GM23338 (cell line): Measurements from ENCODE around the gene COG7. TPM values are rescaled to one million over a fixed set of nuclear protein-coding genes. Genes with fewer than 3 reads are reported as not detected.

Experiments
- ATAC-seq: fragments of 200-7000 bp; cut with Tn5 transposase; 3 replicates; pipeline ENCODE4 v1.9.1; 2020
- DNase-seq: peaks from one replicate; pipeline ENCODE4 v3.0.0-alpha.2; 2015; ENCODE audit warnings: low spot score
- H2AFZ ChIP-seq: fragments of 200-600 bp; sonication (generic); 2 replicates; pipeline ENCODE4 v1.8.0; 2016; ENCODE audit warnings: antibody characterized with exemption, mild to moderate bottlenecking, moderate library complexity
- H3F3A ChIP-seq: fragments of 200-600 bp; sonication (generic); replicated peaks from 2 replicates; pipeline ENCODE4 v1.8.0; 2017; ENCODE audit warnings: antibody characterized with exemption, mixed run types, low read depth
- H3K27ac ChIP-seq: fragments of 200-600 bp; sonication (generic); 2 replicates; pipeline ENCODE4 v1.6.1; 2016; ENCODE audit warnings: low read depth
- H3K27me3 ChIP-seq: fragments of 200-600 bp; sonication (generic); 2 replicates; pipeline ENCODE4 v1.8.0; 2016; ENCODE audit warnings: mild to moderate bottlenecking, mixed run types, moderate library complexity; ENCODE audit not compliant: insufficient read depth
- H3K36me3 ChIP-seq: fragments of 200-600 bp; sonication (generic); 2 replicates; pipeline ENCODE4 v1.8.0; 2016; ENCODE audit warnings: mild to moderate bottlenecking; ENCODE audit not compliant: insufficient read depth
- H3K4me1 ChIP-seq: fragments of 200-600 bp; sonication (generic); 2 replicates; pipeline ENCODE4 v1.8.0; 2016; ENCODE audit warnings: mild to moderate bottlenecking, moderate library complexity; ENCODE audit not compliant: insufficient read depth
- H3K4me2 ChIP-seq: fragments of 200-600 bp; sonication (generic); 2 replicates; pipeline ENCODE4 v1.7.1; 2017; ENCODE audit warnings: mixed run types
- H3K4me3 ChIP-seq: fragments of 200-600 bp; sonication (generic); 2 replicates; pipeline ENCODE4 v1.6.1; 2016; ENCODE audit warnings: mixed run types
- H3K79me2 ChIP-seq: fragments of 200-600 bp; sonication (generic); replicated peaks from 2 replicates; pipeline ENCODE4 v1.8.0; 2017; ENCODE audit warnings: mild to moderate bottlenecking; ENCODE audit not compliant: insufficient read depth
- H3K9me2 ChIP-seq: fragments of 200-600 bp; sonication (generic); 2 replicates; pipeline ENCODE4 v1.8.0; 2017; ENCODE audit not compliant: insufficient read depth
- H4K20me1 ChIP-seq: fragments of 200-600 bp; sonication (generic); replicated peaks from 2 replicates; pipeline ENCODE4 v1.8.0; 2017; ENCODE audit warnings: mild to moderate bottlenecking; ENCODE audit not compliant: insufficient read depth
- H3K27ac Mint-ChIP-seq: 2 replicates; pipeline ENCODE4 v1.8.0; 2020; ENCODE audit warnings: inconsistent platforms, mild to moderate bottlenecking, moderate library complexity, mixed read lengths
- H3K27me3 Mint-ChIP-seq: 3 replicates; pipeline ENCODE4 v1.8.0; 2022; ENCODE audit warnings: low read depth, mild to moderate bottlenecking, moderate library complexity, mixed read lengths, inconsistent platforms; ENCODE audit not compliant: insufficient read depth, poor library complexity
- H3K36me3 Mint-ChIP-seq: 3 replicates; pipeline ENCODE4 v1.8.0; 2021; ENCODE audit warnings: low read depth, mild to moderate bottlenecking, inconsistent platforms, moderate library complexity, mixed read lengths
- H3K4me1 Mint-ChIP-seq: 3 replicates; pipeline ENCODE4 v1.8.0; 2020; ENCODE audit warnings: mild to moderate bottlenecking, inconsistent platforms, mixed read lengths
- H3K4me3 Mint-ChIP-seq: 3 replicates; pipeline ENCODE4 v1.8.0; 2021; ENCODE audit warnings: moderate library complexity, mild to moderate bottlenecking, inconsistent platforms, mixed read lengths
- H3K9me3 Mint-ChIP-seq: 3 replicates; pipeline ENCODE4 v1.8.0; 2020; ENCODE audit warnings: moderate library complexity, mild to moderate bottlenecking, inconsistent platforms, mixed read lengths
- EZH2phosphoT487 ChIP-seq: fragments of 200-600 bp; sonication (generic); IDR thresholded peaks from one replicate; pipeline ENCODE4 v1.8.1; 2018; ENCODE audit warnings: antibody characterized with exemption; ENCODE audit not compliant: unreplicated experiment
- JUNB ChIP-seq: IDR thresholded peaks from one replicate; pipeline ENCODE4 v1.6.1; 2016; ENCODE audit warnings: antibody characterized with exemption; ENCODE audit not compliant: unreplicated experiment
- NANOG ChIP-seq: IDR thresholded peaks from 2 replicates; pipeline ENCODE4 v1.6.1; 2016; ENCODE audit warnings: antibody characterized with exemption, borderline replicate concordance
- POLR2AphosphoS5 ChIP-seq: IDR thresholded peaks from 2 replicates; pipeline ENCODE4 v1.6.1; 2016; ENCODE audit warnings: antibody characterized with exemption, low read depth
- ZNF114 ChIP-seq: fragments of 250-450 bp; sonication (Bioruptor Pico); IDR thresholded peaks from 2 replicates; pipeline ENCODE4 v1.5.0; 2020; ENCODE audit warnings: mild to moderate bottlenecking, moderate library complexity
- ZNF331 ChIP-seq: fragments of 250-450 bp; sonication (Bioruptor Pico); IDR thresholded peaks from 2 replicates; pipeline ENCODE4 v1.5.0; 2020; ENCODE audit warnings: low read depth, mild to moderate bottlenecking, moderate library complexity
- ZNF462 ChIP-seq: fragments of 250-450 bp; sonication (Bioruptor Pico); IDR thresholded peaks from 2 replicates; pipeline ENCODE4 v1.5.0; 2020; ENCODE audit warnings: mild to moderate bottlenecking, moderate library complexity
- polyA plus RNA-seq: library from polyadenylated mRNA; unstranded; fragments of >200 nt; fragmentation: Nextera tagmentation; extraction: Ambion mirVana; gene quantifications from 2 replicates; pipeline ENCODE4 v1.2.1, GENCODE V29; 2016
- total RNA-seq: library from RNA; depleted of rRNA; stranded (reverse); fragments of >200 nt; shearing (Covaris generic); gene quantifications from 2 replicates; pipeline ENCODE4 v1.2.3, GENCODE V29; 2014
- TF ChIP-seq, protein P1 (sequence below), 2 experiments: fragments of 200-600 bp in 1 of 2; sonication (generic) in 1 of 2; conservative IDR thresholded peaks; 2 replicates each; pipeline versions ENCODE4 v1.5.1 to v1.6.1; 2016 to 2017; ENCODE audit warnings: antibody characterized with exemption in 2 of 2, low read depth in 2 of 2, mild to moderate bottlenecking in 2 of 2, moderate library complexity in 1 of 2
- TF ChIP-seq, protein P2 (sequence below): IDR thresholded peaks from one replicate; pipeline ENCODE4 v1.6.1; 2018; ENCODE audit warnings: antibody characterized with exemption; ENCODE audit not compliant: unreplicated experiment

Gene COG7
- total and polyA plus RNA-seq, 2 experiments from 2014 or later = 9.2 to 20.0 TPM

- DNase-seq (no peak), ATAC-seq (no peak)
- H3K36me3 Mint-ChIP-seq = peaks cover 35% of the 10 kb centered on the region; the same call in 2 of the 3 replicates
- no peak overlapping the region for H3K4me3 Mint-ChIP-seq
- Histone ChIP-seq H3K79me2 (no peaks in the 10 kb centered on the region), H3K27me3 (no peaks in the 10 kb centered on the region), H2AFZ (no peak overlapping the region), H3F3A (no peaks in the 10 kb centered on the region), H4K20me1 (no peaks in the 10 kb centered on the region; the same call in none of the 2 replicates), H3K4me2 (no peak overlapping the region), H3K4me1 (no peaks in the 10 kb centered on the region), H3K9me2 (no peaks in the 10 kb centered on the region), H3K4me3 (no peak overlapping the region), H3K36me3 (peaks cover 13% of the 10 kb centered on the region), H3K27ac (no peak overlapping the region)
- no peak overlapping the region for H3K27ac Mint-ChIP-seq
- no peak for TF ChIP-seq ZNF114 (CRISPR knock-in tag)
- no peak for TF ChIP-seq JUNB
- TF ChIP-seq, protein P1, sequence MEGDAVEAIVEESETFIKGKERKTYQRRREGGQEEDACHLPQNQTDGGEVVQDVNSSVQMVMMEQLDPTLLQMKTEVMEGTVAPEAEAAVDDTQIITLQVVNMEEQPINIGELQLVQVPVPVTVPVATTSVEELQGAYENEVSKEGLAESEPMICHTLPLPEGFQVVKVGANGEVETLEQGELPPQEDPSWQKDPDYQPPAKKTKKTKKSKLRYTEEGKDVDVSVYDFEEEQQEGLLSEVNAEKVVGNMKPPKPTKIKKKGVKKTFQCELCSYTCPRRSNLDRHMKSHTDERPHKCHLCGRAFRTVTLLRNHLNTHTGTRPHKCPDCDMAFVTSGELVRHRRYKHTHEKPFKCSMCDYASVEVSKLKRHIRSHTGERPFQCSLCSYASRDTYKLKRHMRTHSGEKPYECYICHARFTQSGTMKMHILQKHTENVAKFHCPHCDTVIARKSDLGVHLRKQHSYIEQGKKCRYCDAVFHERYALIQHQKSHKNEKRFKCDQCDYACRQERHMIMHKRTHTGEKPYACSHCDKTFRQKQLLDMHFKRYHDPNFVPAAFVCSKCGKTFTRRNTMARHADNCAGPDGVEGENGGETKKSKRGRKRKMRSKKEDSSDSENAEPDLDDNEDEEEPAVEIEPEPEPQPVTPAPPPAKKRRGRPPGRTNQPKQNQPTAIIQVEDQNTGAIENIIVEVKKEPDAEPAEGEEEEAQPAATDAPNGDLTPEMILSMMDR (conservative IDR thresholded peaks at IDR 0.05; ENCODE audit: low read depth in 2 of 2) = no peak
- TF ChIP-seq POLR2AphosphoS5 = no peak
- TF ChIP-seq, protein P2, sequence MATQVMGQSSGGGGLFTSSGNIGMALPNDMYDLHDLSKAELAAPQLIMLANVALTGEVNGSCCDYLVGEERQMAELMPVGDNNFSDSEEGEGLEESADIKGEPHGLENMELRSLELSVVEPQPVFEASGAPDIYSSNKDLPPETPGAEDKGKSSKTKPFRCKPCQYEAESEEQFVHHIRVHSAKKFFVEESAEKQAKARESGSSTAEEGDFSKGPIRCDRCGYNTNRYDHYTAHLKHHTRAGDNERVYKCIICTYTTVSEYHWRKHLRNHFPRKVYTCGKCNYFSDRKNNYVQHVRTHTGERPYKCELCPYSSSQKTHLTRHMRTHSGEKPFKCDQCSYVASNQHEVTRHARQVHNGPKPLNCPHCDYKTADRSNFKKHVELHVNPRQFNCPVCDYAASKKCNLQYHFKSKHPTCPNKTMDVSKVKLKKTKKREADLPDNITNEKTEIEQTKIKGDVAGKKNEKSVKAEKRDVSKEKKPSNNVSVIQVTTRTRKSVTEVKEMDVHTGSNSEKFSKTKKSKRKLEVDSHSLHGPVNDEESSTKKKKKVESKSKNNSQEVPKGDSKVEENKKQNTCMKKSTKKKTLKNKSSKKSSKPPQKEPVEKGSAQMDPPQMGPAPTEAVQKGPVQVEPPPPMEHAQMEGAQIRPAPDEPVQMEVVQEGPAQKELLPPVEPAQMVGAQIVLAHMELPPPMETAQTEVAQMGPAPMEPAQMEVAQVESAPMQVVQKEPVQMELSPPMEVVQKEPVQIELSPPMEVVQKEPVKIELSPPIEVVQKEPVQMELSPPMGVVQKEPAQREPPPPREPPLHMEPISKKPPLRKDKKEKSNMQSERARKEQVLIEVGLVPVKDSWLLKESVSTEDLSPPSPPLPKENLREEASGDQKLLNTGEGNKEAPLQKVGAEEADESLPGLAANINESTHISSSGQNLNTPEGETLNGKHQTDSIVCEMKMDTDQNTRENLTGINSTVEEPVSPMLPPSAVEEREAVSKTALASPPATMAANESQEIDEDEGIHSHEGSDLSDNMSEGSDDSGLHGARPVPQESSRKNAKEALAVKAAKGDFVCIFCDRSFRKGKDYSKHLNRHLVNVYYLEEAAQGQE = no peak
- TF ChIP-seq ZNF331 = no peak
- TF ChIP-seq EZH2phosphoT487 = no peak
- no peak for TF ChIP-seq ZNF462 (CRISPR knock-in tag)
- TF ChIP-seq NANOG = no peak
- H3K27me3 Mint-ChIP-seq = no peaks in the 10 kb centered on the region
- H3K4me1 Mint-ChIP-seq = no peaks in the 10 kb centered on the region
- H3K9me3 Mint-ChIP-seq = no peaks in the 10 kb centered on the region
These were observed 19.6 kb downstream of the COG7 start for GRCh38 chr16:23433261-23433920.
